ENCODE results near the gene RB1.
"Not testable (repeated sequence)": the region's sequence is repeated elsewhere in the genome, so short reads cannot be mapped to it uniquely, and the experiment has no call there.

The RB1 gene

GRCh38 chr13:48412881-48413351, 109.4 kb downstream of the RB1 start, which contains the start of gene LPAR6:
Gene LPAR6 (minus strand): TSS chr13:48413113. CDS start chr13:48412423, 690 bp downstream.
- DNase-seq: no peak

GRCh38 chr13:48414501-48414900, 111.0 kb downstream of the RB1 start:
- DNase-seq: no peak

- DNase-seq: no peak
These were observed 112.0 kb downstream of the RB1 start for GRCh38 chr13:48415516-48415915.

- DNase-seq: not testable (repeated sequence)
These were observed 118.5 kb downstream of the RB1 start for GRCh38 chr13:48422003-48422402.

DNA sequence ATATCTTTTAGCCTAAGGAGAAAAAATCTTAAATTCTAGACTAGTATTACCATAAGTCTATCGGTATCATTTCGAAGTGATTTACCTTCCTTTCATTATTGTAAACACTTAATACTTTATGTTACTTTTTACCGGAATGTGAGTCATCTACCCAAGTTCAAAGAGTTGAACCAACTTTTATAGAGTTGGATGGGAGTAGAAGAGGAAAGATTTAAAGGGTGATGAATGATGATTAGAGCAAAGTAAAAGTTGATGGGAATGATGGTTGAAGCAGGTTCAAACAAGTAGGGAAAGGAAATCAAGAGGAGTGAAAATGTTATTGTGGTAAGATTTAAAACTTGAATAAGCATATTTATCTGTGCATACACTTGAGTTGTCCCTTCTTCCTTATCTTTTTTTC, 120.7 kb downstream of the RB1 start:
- DNase-seq: no peak

GRCh38 chr13:48426052-48426451, 122.5 kb downstream of the RB1 start:
- DNase-seq: no peak

- DNase-seq: not testable (repeated sequence)
These were observed 123.3 kb downstream of the RB1 start for GRCh38 chr13:48426755-48427298.

DNA sequence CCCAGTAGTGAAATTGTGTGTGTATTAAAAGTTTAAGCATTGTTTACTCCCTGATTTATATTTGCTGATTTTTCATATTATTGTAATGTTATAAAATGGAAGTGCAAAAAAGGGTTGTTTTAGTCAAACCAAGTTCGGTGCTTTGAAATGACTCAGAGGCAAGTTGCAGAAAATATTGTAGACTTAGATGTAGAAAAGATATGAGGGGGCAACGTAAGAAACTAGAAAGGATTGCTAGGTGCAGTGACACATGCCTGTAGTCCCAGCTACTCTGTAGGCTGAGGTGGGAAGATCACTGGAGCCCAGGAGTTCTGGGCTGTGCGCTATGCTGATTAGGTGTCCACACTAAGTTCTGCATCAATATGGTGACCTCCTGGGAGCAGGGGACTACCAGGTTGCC, 125.5 kb downstream of the RB1 start:
- DNase-seq: no peak

DNA sequence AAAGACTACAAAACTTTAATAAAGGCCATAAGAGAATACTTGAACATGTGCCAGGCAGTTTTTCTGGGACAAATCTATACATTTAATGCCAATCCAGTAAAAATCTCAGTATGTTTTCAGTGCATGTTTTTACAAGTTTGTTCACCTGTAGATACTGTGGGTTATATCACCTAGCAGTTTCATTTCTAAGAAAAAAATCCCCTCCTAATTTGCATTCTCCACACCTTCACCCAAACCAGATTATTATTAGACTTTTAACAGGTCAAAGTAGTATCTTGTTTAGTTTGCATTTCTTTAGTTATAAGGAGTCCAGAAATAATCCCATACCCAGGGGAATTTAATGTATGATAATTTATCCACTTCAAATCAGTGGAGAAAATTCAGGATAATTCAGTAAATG, 126.3 kb downstream of the RB1 start:
- no peak for DNase-seq

- DNase-seq: no peak
These were observed 127.9 kb downstream of the RB1 start for GRCh38 chr13:48431431-48431830.

DNA sequence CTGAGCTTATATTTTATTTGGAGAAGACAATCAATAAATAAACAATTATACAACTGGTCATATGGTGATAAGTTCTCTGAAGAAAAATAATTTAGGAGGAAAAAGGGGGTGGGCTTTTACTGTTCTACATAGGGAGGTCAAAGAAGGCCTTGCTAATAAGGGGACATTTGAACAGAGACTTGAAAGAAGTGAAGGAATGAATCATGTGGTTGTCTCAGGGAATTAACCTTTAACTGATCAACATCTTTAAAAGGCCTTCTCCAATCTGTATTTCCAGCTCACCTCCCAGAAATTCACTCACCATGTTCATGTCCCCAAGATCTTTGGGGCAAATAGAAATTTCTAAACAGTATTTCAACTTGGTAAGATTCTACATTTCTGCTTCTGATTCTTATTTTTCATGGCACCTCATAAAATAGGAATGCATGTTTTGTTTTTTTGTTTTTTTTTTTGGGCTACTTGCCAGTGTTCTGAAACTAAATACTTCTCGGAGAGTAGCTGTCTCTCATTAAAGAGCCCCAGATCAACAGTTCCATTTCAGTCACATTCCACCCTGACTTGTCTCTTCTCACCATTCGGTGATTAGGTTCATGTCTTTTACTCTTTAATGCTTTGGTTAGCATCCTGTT, 128.6 kb downstream of the RB1 start:
- no peak for DNase-seq

GRCh38 chr13:48434200-48434599, 130.6 kb downstream of the RB1 start:
- no peak for DNase-seq

DNA sequence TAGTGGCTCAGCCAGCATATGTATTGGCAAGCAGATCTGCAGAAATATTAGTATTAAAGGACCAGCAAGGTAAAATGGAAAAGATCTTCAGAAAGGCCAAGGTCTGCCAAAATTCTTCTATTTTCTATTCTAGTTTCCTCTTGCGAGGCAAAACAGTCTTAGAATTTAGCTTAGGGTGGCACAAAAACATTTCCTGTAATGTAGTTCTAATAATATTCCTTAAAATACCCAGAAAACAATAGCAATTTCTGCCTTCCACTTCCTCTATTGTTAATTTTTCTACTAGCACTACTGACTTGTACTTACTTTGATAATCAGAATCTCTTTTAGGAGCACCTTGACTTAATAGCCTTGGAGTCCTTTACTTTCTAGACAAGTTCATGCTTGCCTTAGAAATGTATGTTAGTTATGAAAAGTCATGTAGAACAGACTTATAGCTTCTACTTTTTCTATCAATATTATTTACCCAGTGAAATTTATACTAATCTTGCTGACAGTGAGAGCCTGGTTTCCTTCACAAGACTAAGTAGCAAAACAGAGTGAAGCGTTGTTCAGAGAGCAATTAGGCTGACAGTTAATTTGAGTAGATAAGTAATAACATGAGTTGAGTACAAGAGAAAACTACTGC, 133.2 kb downstream of the RB1 start:
- no peak for DNase-seq

DNA sequence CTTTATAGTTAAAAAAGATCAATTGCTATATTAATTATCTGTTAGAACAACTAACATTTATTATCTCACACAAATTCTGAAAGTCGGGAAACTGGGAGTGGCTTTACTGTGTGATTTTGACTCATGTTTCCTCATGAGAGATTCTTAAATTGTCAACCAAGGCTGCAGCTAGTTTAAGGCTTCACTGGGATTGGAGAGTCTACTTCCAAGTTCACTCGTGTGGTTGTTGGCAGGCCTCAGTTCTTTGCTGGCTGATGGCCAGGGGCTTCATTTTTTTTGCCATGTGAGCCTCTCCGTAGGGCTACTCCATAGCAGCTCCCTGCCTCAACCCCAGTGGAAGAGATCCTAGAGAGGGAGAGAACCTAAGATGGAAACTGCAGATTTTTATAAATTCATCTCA, 133.8 kb downstream of the RB1 start:
- no peak for DNase-seq

- DNase-seq: no peak
These were observed 140.1 kb downstream of the RB1 start for GRCh38 chr13:48443442-48444208.

DNA sequence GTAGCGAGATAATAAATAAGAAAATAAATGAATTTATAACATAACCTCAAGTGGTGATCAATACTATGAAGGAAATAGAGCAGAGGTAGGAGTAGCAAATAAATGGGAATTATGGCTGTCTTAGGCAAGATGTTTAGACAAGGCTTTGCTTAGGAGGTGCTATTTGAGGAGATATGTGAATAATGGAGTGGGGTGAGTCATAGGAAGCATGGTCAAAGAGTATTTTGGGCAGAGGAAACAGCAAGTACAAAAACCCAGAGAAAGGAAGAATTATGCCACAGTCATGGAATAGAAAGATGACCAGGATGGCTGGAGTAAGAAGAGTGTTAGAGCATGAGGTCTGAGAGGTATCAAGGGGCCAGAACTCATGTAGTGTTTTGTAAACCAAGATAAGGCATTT, 142.9 kb downstream of the RB1 start:
- no peak for DNase-seq

GRCh38 chr13:48448285-48448958, 144.9 kb downstream of the RB1 start:
- no peak for DNase-seq

DNA sequence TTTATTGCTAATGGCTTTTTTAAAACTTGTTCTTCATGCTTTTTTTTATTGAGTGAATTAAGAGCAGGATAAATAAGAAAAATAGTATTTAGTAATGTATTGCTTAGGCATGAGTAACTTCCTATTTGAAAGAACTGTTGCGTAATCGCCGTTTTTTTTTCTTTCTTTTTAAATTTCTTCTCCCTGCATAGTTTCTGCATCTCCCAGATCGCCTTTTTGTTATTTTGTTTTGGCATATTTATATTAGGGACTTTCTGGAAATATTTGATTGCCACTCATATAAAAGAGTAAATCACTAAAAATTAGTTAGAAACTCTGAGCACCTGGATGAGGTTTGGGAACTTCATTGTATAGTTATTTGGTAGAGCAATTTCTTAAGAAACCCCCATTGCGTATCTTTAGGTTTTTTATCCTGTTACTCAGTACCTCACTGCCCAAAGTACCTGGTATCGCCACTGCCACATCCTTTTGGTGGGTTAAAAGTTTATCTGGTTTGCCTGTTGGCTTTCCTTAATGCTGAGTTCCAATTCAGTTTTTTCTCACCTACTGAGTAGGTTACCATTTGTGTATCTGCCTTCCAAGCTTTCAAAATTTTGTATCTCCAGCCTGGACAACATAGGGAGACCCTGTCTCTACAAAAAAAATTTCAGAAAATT, 145.5 kb downstream of the RB1 start:
- no peak for DNase-seq

GRCh38 chr13:48449656-48450055, 146.1 kb downstream of the RB1 start:
- DNase-seq: no peak

- DNase-seq: not testable (repeated sequence)
These were observed 147.6 kb downstream of the RB1 start for GRCh38 chr13:48451196-48451595.

DNA sequence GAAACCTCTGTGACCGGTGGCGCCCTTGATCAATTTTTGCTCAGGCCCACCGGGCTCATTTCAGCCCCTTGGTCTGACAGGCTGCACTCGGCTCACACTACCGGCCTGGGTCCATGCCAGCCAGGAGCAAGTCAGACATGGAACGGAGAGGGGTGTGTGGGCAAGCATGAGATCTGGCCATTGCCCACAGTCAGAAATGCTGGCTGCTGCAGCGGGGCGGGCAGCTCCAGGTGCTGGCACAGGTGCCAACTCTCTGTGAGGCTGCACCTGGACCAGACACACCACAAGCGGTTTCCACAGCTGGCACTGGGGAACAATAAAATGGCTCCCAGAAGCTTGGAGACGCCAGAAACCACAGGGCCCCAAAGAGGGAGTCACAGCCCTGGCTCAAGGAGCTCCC, 153.0 kb downstream of the RB1 start:
- DNase-seq: no peak

DNA sequence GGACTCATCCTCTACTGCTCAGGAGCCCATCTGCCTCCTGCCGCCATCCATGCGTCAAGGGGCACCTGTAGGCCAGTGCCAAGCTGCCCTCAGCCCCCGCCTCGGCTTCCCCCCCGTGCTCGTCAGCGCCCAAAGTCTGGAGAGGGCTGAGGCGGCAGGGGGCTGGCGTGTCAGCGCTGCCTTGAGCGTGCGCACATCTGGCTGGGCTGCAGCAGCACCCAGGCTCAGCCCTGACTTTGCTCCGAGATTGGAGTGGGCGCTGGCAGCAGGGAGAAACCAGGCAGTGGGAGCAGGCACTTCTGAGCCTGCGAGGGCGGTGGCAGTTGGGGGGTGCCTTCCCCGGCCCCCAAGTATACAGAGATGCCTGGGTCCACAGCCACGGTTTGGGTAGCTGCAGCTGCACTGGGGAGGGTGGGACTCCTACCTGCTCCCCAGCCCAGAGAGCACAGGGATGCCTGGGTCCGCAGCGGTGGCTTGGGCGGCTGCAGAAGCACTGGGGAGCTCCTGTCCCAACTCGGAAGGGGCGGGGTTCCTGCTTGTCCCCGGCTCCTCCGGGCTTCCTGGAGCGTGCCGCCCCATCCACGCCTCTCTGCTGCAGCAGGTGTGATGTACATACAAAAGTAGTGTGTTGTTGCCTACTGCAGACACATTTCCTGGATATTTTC, 154.2 kb downstream of the RB1 start:
- DNase-seq: no peak

All from stimulated activated CD4-positive, alpha-beta T cell treated with anti-CD3 and anti-CD28 coated beads, Interleukin-15, amount 100 ng/mL, for 24 hours (primary cell).